C4-2B (cell line): ENCODE measurements around the gene IGFBPL1.

Experiments
- ZFX ChIP-seq: fragments of 450-650 bp; IDR thresholded peaks from 2 replicates; pipeline ENCODE4 v1.6.1; 2017
- TF ChIP-seq, protein P1 (sequence below): fragments of 450-650 bp; conservative IDR thresholded peaks from 2 replicates; pipeline ENCODE4 v1.5.1; 2017; ENCODE audit warnings: mild to moderate bottlenecking

- TF ChIP-seq, protein P1, sequence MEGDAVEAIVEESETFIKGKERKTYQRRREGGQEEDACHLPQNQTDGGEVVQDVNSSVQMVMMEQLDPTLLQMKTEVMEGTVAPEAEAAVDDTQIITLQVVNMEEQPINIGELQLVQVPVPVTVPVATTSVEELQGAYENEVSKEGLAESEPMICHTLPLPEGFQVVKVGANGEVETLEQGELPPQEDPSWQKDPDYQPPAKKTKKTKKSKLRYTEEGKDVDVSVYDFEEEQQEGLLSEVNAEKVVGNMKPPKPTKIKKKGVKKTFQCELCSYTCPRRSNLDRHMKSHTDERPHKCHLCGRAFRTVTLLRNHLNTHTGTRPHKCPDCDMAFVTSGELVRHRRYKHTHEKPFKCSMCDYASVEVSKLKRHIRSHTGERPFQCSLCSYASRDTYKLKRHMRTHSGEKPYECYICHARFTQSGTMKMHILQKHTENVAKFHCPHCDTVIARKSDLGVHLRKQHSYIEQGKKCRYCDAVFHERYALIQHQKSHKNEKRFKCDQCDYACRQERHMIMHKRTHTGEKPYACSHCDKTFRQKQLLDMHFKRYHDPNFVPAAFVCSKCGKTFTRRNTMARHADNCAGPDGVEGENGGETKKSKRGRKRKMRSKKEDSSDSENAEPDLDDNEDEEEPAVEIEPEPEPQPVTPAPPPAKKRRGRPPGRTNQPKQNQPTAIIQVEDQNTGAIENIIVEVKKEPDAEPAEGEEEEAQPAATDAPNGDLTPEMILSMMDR, result no peak
- TF ChIP-seq ZFX, result no peak
Observed at GRCh38 chr9:38384990-38385848, 39.0 kb downstream of the IGFBPL1 start.
